ENCODE results near the gene MEIS3.

- no peak for TF ChIP-seq MAX (IDR thresholded peaks at IDR 0.05; ENCODE audit: low read depth)
- no peak for TF ChIP-seq CTCF (IDR thresholded peaks at IDR 0.05)
- 0 out of 2 replicates have a peak, but pooled peaks have one; percentile 3 for TF ChIP-seq POLR2AphosphoS5 (IDR thresholded peaks at IDR 0.05; ENCODE audit: low read depth, low read length)
- no peak for TF ChIP-seq RAD21 (IDR thresholded peaks at IDR 0.05; ENCODE audit: low read length)
- no peak for TF ChIP-seq USF2 (IDR thresholded peaks at IDR 0.05; ENCODE audit: borderline replicate concordance, low read depth, low read length)
- no peak for TF ChIP-seq RCOR1 (IDR thresholded peaks at IDR 0.05; ENCODE audit: low read length)
- TF ChIP-seq EP300 (IDR thresholded peaks at IDR 0.05; ENCODE audit: borderline replicate concordance in 1 of 2, low read depth in 1 of 2, low read length in 1 of 2), result no peak
- TF ChIP-seq CHD2 (IDR thresholded peaks at IDR 0.05; ENCODE audit: low read length, partially characterized antibody), result no peak
- TF ChIP-seq TAF1 (IDR thresholded peaks at IDR 0.05; ENCODE audit: borderline replicate concordance, low read depth, low read length), result no peak
- TF ChIP-seq SIN3A (IDR thresholded peaks at IDR 0.05; ENCODE audit: borderline replicate concordance, low read depth, low read length), result no peak
These were observed 38.2 kb downstream of the MEIS3 start for GRCh38 chr19:47381121-47381520.

Data from SK-N-SH (cell line).